Trophoblast cell (in vitro differentiated cells and primary cell): ENCODE data around the gene DNM3.

Experiments
- DNase-seq, 2 donors: peaks; one replicate each; pipeline ENCODE4 v3.0.0-alpha.2; 2016
- H2AFZ ChIP-seq: 2 replicates; pipeline ENCODE4 v1.6.1; 2013; ENCODE audit warnings: low read length, moderate library complexity, mild to moderate bottlenecking; ENCODE audit not compliant: insufficient read depth, poor library complexity
- H2AK5ac ChIP-seq: 2 replicates; pipeline ENCODE4 v1.6.1; 2013; ENCODE audit warnings: mild to moderate bottlenecking, low read length
- H2BK120ac ChIP-seq: 2 replicates; pipeline ENCODE4 v1.6.1; 2013; ENCODE audit warnings: low read length, mild to moderate bottlenecking, moderate library complexity; ENCODE audit not compliant: insufficient read depth, poor library complexity
- H2BK12ac ChIP-seq: 2 replicates; pipeline ENCODE4 v1.6.1; 2013; ENCODE audit warnings: mild to moderate bottlenecking, low read length, moderate library complexity
- H2BK5ac ChIP-seq: 2 replicates; pipeline ENCODE4 v1.6.1; 2013; ENCODE audit warnings: low read length, low read depth, moderate library complexity, mild to moderate bottlenecking; ENCODE audit not compliant: poor library complexity
- H3K14ac ChIP-seq: 2 replicates; pipeline ENCODE4 v1.6.1; 2013; ENCODE audit warnings: mild to moderate bottlenecking, low read length
- H3K18ac ChIP-seq: 2 replicates; pipeline ENCODE4 v1.6.1; 2013; ENCODE audit warnings: mild to moderate bottlenecking, low read length
- H3K23ac ChIP-seq: 2 replicates; pipeline ENCODE4 v1.6.1; 2013; ENCODE audit warnings: low read length
- H3K27ac ChIP-seq: 2 replicates; pipeline ENCODE4 v1.5.1; 2013; ENCODE audit warnings: low read depth, mild to moderate bottlenecking, inconsistent platforms, low read length, moderate library complexity
- H3K27me3 ChIP-seq: 2 replicates; pipeline ENCODE4 v1.6.1; 2013; ENCODE audit warnings: inconsistent platforms, mild to moderate bottlenecking, low read length, moderate library complexity; ENCODE audit not compliant: insufficient read depth
- H3K36me3 ChIP-seq, 2 experiments: 1 replicate in 1 of 2; 2 replicates in 1 of 2; pipeline ENCODE4 v1.6.1; 2013; ENCODE audit warnings: low read length in 2 of 2, mild to moderate bottlenecking in 2 of 2, moderate library complexity in 1 of 2; ENCODE audit not compliant: insufficient read depth in 2 of 2, control insufficient read depth in 1 of 2
- H3K4ac ChIP-seq: 2 replicates; pipeline ENCODE4 v1.6.1; 2013; ENCODE audit warnings: low read depth, mild to moderate bottlenecking, low read length, moderate library complexity
- H3K4me1 ChIP-seq, 2 experiments: 1 replicate in 1 of 2; 2 replicates in 1 of 2; pipeline ENCODE4 v1.6.1; 2013; ENCODE audit warnings: low read length in 2 of 2, mild to moderate bottlenecking in 2 of 2, moderate library complexity in 1 of 2; ENCODE audit not compliant: insufficient read depth in 2 of 2, control insufficient read depth in 1 of 2
- H3K4me2 ChIP-seq: 2 replicates; pipeline ENCODE4 v1.6.1; 2013; ENCODE audit warnings: inconsistent platforms, mild to moderate bottlenecking, low read length, moderate library complexity
- H3K4me3 ChIP-seq: 2 replicates; pipeline ENCODE4 v1.5.1; 2013; ENCODE audit warnings: mild to moderate bottlenecking, low read depth, low read length, inconsistent platforms
- H3K79me1 ChIP-seq: one replicate; pipeline ENCODE4 v1.6.1; 2013; ENCODE audit warnings: low read length
- H3K79me2 ChIP-seq: 2 replicates; pipeline ENCODE4 v1.6.1; 2013; ENCODE audit warnings: low read length, mild to moderate bottlenecking; ENCODE audit not compliant: control insufficient read depth, insufficient read depth, poor library complexity
- H3K9ac ChIP-seq: 2 replicates; pipeline ENCODE4 v1.6.1; 2013; ENCODE audit warnings: mild to moderate bottlenecking, low read length
- H3K9me3 ChIP-seq: 2 replicates; pipeline ENCODE4 v1.6.1; 2013; ENCODE audit warnings: low read depth, mild to moderate bottlenecking, control low read depth, inconsistent platforms, low read length; ENCODE audit not compliant: insufficient read depth
- H4K12ac ChIP-seq: 2 replicates; pipeline ENCODE4 v1.6.1; 2013; ENCODE audit warnings: low read depth, mild to moderate bottlenecking, low read length, moderate library complexity
- H4K8ac ChIP-seq: 2 replicates; pipeline ENCODE4 v1.6.1; 2013; ENCODE audit warnings: low read depth, mild to moderate bottlenecking, low read length, moderate library complexity
- H4K91ac ChIP-seq: one replicate; pipeline ENCODE4 v1.6.1; 2013; ENCODE audit warnings: low read depth, mild to moderate bottlenecking, low read length, moderate library complexity
- WGBS: extraction: QIAGEN DNeasy Blood & Tissue Kit; methylation state at CpG from one replicate; pipeline ENCODE4 v1.1.7; 2013; ENCODE audit warnings: missing lambda C conversion rate; ENCODE audit not compliant: insufficient read length, insufficient coverage; ENCODE audit errors: extremely low coverage; 5-methylcytosine and 5-hydroxymethylcytosine counted together

The DNM3 gene

GRCh38 chr1:172148707-172149106 is 307.4 kb downstream of the DNM3 start:
- Histone ChIP-seq H4K91ac (no peak overlapping the region), H3K23ac (no peak overlapping the region), H3K18ac (no peak overlapping the region)

GRCh38 chr1:172149346-172149745 is 308.0 kb downstream of the DNM3 start:
- H3K27me3 ChIP-seq: no peaks in the 10 kb centered on the region
- H3K4me3 ChIP-seq: no peak overlapping the region
- no peak overlapping the region for H3K27ac ChIP-seq
- H3K9ac ChIP-seq: no peak overlapping the region
- H3K36me3 ChIP-seq: no peaks in the 10 kb centered on the region
- H4K8ac ChIP-seq: no peak overlapping the region
- H3K23ac ChIP-seq: no peak overlapping the region
- H3K4ac ChIP-seq: no peak overlapping the region
- H2AFZ ChIP-seq: no peak overlapping the region
- H3K9me3 ChIP-seq: no peaks in the 10 kb centered on the region
- no peak overlapping the region for H2BK12ac ChIP-seq
- H2BK5ac ChIP-seq: no peak overlapping the region
- peaks cover under 1% of the 10 kb centered on the region for H3K79me2 ChIP-seq
- peaks cover 4 to 8% of the 10 kb centered on the region in 2 experiments for H3K4me1 ChIP-seq
- H2BK120ac ChIP-seq: no peak overlapping the region
- H2AK5ac ChIP-seq: no peak overlapping the region
- peaks cover 3% of the 10 kb centered on the region for H3K79me1 ChIP-seq
- no peak for DNase-seq
- no peak overlapping the region for H4K12ac ChIP-seq
- H4K91ac ChIP-seq: no peak overlapping the region
- no CpG with 5 or more reads among the region's 2 CpGs for WGBS
- no peak overlapping the region for H3K4me2 ChIP-seq
- H3K18ac ChIP-seq: no peak overlapping the region
- H3K14ac ChIP-seq: no peak overlapping the region

More at GRCh38 chr1:172148707-172149106, 307.4 kb downstream of the DNM3 start:
- H3K36me3 ChIP-seq: no peaks in the 10 kb centered on the region
- H3K4me2 ChIP-seq: no peak overlapping the region
- no peak overlapping the region for H3K27ac ChIP-seq
- H3K27me3 ChIP-seq: no peaks in the 10 kb centered on the region
- no peak overlapping the region for H4K8ac ChIP-seq
- H3K14ac ChIP-seq: no peak overlapping the region
- no peak for DNase-seq
- H3K4me3 ChIP-seq: no peak overlapping the region
- H2BK120ac ChIP-seq: no peak overlapping the region
- no peak overlapping the region for H4K12ac ChIP-seq
- peaks cover 6% of the 10 kb centered on the region for H3K79me1 ChIP-seq
- peaks cover 6 to 11% of the 10 kb centered on the region in 2 experiments for H3K4me1 ChIP-seq
- no peak overlapping the region for H2AK5ac ChIP-seq
- H3K79me2 ChIP-seq: peaks cover 3% of the 10 kb centered on the region
- H2BK5ac ChIP-seq: no peak overlapping the region
- H3K9me3 ChIP-seq: no peaks in the 10 kb centered on the region
- no peak overlapping the region for H3K9ac ChIP-seq
- no peak overlapping the region for H2AFZ ChIP-seq
- no peak overlapping the region for H2BK12ac ChIP-seq
- no peak overlapping the region for H3K4ac ChIP-seq

DNA sequence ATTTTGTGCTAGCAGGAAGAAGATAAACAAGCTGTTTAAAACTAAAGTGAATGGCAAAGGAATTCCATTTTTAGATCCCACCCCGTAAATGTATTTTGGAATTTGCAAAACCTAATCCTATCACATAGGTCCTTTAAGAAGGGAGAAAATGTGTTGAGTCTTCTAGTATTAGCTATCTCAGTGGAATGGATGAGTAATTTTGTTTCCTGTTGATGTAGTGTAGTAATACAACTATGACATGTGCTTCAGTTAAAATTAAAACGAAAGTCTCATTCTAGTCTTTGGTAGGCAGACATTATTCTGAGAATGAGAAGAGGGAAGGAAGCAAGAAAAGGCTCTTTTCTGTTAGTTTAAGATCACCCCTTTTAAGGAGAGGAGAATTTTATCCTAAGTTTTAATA is 313.3 kb downstream of the DNM3 start:
- Histone ChIP-seq H2BK12ac (no peak overlapping the region), H3K23ac (no peak overlapping the region), H4K8ac (no peak overlapping the region), H2BK120ac (no peak overlapping the region), H3K79me1 (no peaks in the 10 kb centered on the region), H2AFZ (no peak overlapping the region), H3K27me3 (no peaks in the 10 kb centered on the region), H3K4me1 (no peaks in the 10 kb centered on the region), H3K18ac (no peak overlapping the region), H2BK5ac (no peak overlapping the region), H4K12ac (no peak overlapping the region), H3K9ac (no peak overlapping the region), H2AK5ac (no peak overlapping the region), H3K9me3 (no peaks in the 10 kb centered on the region), H3K4me3 (no peak overlapping the region), H3K27ac (no peak overlapping the region), H3K36me3 (no peaks in the 10 kb centered on the region), H3K4ac (no peak overlapping the region), H3K4me2 (no peak overlapping the region), H4K91ac (no peak overlapping the region), H3K79me2 (no peaks in the 10 kb centered on the region), H3K14ac (no peak overlapping the region)
- DNase-seq: no peak
- WGBS: no CpG with 5 or more reads among the region's 2 CpGs

GRCh38 chr1:172155766-172156165 is 314.5 kb downstream of the DNM3 start:
- no peak overlapping the region for H3K4me3 ChIP-seq
- H3K9ac ChIP-seq: no peak overlapping the region
- H3K4me1 ChIP-seq: no peaks in the 10 kb centered on the region
- H3K27me3 ChIP-seq: no peaks in the 10 kb centered on the region
- no peak overlapping the region for H3K23ac ChIP-seq
- no peak overlapping the region for H4K8ac ChIP-seq
- no peak overlapping the region for H4K12ac ChIP-seq
- no peak overlapping the region for H4K91ac ChIP-seq
- no peak overlapping the region for H3K18ac ChIP-seq
- DNase-seq: no peak
- no peak overlapping the region for H3K4me2 ChIP-seq
- H3K4ac ChIP-seq: no peak overlapping the region
- H2BK120ac ChIP-seq: no peak overlapping the region
- no peak overlapping the region for H3K27ac ChIP-seq
- H3K36me3 ChIP-seq: no peaks in the 10 kb centered on the region
- H3K14ac ChIP-seq: no peak overlapping the region
- no peaks in the 10 kb centered on the region for H3K79me1 ChIP-seq
- H3K9me3 ChIP-seq: no peaks in the 10 kb centered on the region
- no peak overlapping the region for H2BK5ac ChIP-seq
- H3K79me2 ChIP-seq: no peaks in the 10 kb centered on the region
- no CpG with 5 or more reads among the region's 2 CpGs for WGBS
- H2AFZ ChIP-seq: no peak overlapping the region
- H2BK12ac ChIP-seq: no peak overlapping the region
- H2AK5ac ChIP-seq: no peak overlapping the region
